Activated naive CD4-positive, alpha-beta T cell treated with anti-CD3 and anti-CD28 coated beads, Interleukin-2, amount 50 U/mL, for 24 hours (primary cell): ENCODE data around the gene KRTAP6-1.

Source experiments
- H3K27ac Mint-ChIP-seq: one replicate; pipeline ENCODE4 v1.8.0; 2021; ENCODE audit warnings: mild to moderate bottlenecking, mixed read lengths
- H3K27me3 Mint-ChIP-seq: one replicate; pipeline ENCODE4 v1.8.0; 2021; ENCODE audit warnings: mixed read lengths
- H3K36me3 Mint-ChIP-seq: one replicate; pipeline ENCODE4 v1.8.0; 2021; ENCODE audit warnings: mixed read lengths
- H3K4me1 Mint-ChIP-seq: one replicate; pipeline ENCODE4 v1.8.0; 2021; ENCODE audit warnings: mixed read lengths
- H3K4me3 Mint-ChIP-seq: one replicate; pipeline ENCODE4 v1.8.0; 2021; ENCODE audit warnings: mild to moderate bottlenecking, mixed read lengths
- H3K9me3 Mint-ChIP-seq: one replicate; pipeline ENCODE4 v1.8.0; 2021; ENCODE audit warnings: mixed read lengths

Gene KRTAP6-1

DNA sequence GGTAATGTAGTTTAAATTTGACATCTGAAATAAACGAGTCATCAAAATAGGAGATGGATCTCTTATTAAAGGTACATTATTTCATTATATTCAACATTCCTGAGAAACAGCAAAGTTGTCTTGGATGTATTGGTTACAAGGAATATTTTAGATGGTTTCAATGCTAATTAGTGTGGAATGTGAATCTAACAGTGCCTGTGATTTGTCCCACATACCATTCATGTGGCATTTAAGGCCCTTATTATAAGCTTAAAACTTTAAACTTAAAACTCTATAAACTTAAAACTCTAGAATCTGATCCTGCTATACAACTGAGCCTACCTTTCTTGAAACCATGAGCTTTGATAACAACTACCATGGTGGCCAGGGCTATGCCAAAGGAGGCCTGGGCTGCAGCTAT, 12.9 kb downstream of the KRTAP6-1 start, which contains the start of gene KRTAP22-1:
Gene KRTAP22-1 (plus strand): TSS at position 301 of the 400 bp plus-strand sequence.
- Mint-ChIP-seq H3K27ac (no peak within 1 kb of the TSS), H3K36me3 (no peaks in the 10 kb centered on the region)

DNA sequence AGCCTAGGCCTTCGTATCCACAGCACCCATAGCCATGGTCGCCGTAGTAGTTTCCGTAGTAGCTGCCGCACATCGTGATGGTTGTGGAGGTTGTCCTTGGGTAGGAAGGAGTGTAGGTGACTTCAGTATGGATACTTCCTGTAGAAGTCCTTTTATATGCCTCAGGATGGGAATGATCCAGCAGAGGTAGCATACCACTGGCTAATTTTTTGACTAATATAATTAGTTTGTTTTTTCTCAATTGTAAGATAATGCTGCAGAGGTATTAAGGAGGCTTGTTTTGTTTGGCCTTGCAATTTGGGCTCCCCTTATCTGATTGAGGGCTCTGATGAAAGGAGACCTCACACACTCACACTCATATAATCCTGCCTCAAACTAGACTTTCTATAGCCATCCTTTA, 14.9 kb downstream of the KRTAP6-1 start, which contains the start of gene KRTAP6-2:
Gene KRTAP6-2 (minus strand): TSS at position 101 of the 400 bp plus-strand sequence. CDS start 28 bp downstream, at position 73.
- no peak within 1 kb of the TSS for H3K4me3 Mint-ChIP-seq
- H3K9me3 Mint-ChIP-seq, result peaks cover 6% of the 10 kb centered on the region
- H3K36me3 Mint-ChIP-seq, result no peaks in the 10 kb centered on the region
- H3K4me1 Mint-ChIP-seq, result no peaks in the 10 kb centered on the region
- H3K27me3 Mint-ChIP-seq, result no peaks in the 10 kb centered on the region
- no peak within 1 kb of the TSS for H3K27ac Mint-ChIP-seq

More for the DNA sequence above, 12.9 kb downstream of the KRTAP6-1 start, which contains the start of gene KRTAP22-1:
- Mint-ChIP-seq H3K27me3 (no peaks in the 10 kb centered on the region), H3K9me3 (peaks cover 6% of the 10 kb centered on the region), H3K4me1 (no peaks in the 10 kb centered on the region), H3K4me3 (no peak within 1 kb of the TSS)

DNA sequence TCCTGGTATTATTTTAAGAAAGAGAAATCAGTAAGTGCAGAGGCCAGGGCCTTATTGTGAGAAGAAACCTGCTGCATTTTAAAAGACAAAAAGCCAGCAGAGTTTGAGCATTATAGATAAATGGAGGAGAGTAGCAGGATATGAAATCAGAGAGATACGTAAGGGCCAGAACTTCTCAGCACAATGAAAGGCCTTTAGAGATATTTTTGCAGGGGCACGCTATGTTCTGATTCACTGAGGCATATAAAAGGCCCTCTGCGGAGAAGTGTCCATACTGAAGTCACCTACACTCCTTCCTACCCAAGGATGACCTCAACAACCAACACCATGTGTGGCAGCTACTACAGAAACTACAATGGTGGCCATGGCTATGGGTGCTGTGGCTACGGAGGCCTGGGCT, 21.6 kb downstream of the KRTAP6-1 start, which contains the start of gene KRTAP6-3:
Gene KRTAP6-3 (plus strand): TSS at position 301 of the 400 bp plus-strand sequence. CDS start 6 bp downstream, at position 307.
- Mint-ChIP-seq H3K36me3 (no peaks in the 10 kb centered on the region), H3K4me1 (no peaks in the 10 kb centered on the region), H3K27me3 (no peaks in the 10 kb centered on the region), H3K4me3 (no peak within 1 kb of the TSS), H3K27ac (no peak within 1 kb of the TSS), H3K9me3 (no peaks in the 10 kb centered on the region)

DNA sequence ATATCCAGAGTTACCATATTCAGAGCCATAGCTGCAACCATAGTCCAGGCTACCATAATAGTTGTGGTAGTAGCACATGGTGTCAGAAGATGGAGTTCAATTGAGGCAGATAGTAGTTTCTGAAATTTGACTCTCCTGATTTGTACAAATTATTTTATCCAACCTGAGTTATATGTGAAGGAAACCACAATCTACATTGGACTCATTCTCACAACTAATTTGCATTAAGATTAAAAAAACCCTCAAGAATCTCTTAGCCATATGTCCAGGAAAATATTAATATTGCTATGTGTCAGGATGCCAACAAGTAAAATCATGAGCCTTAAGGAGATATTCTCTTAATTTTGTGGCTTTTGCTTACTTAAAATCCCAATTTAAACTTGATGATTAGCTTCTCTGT, 23.4 kb downstream of the KRTAP6-1 start, which contains the start of gene KRTAP22-2:
Gene KRTAP22-2 (minus strand): TSS at position 101 of the 400 bp plus-strand sequence.
- no peaks in the 10 kb centered on the region for H3K9me3 Mint-ChIP-seq
- H3K27me3 Mint-ChIP-seq, result no peaks in the 10 kb centered on the region
- H3K27ac Mint-ChIP-seq, result no peak within 1 kb of the TSS
- no peak within 1 kb of the TSS for H3K4me3 Mint-ChIP-seq
- no peaks in the 10 kb centered on the region for H3K4me1 Mint-ChIP-seq
- no peaks in the 10 kb centered on the region for H3K36me3 Mint-ChIP-seq

DNA sequence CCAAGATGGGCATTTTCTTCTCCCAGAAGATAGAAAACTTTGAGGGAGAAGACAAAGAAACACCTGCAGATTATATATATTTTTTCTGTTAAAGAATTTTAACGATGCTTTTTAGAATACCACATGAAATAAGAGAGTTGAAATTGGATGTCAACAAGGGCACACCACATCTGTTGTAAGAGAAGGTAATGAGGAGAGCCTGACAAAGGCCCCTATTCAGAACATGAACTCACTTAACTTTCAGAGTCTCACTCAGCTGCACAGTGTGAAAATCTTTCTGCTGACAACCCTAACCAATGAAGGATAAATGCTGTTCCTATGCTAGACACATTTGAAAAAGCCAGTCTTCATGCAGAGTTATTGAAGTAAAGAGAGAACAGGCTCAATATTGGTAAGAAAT, 30.9 kb downstream of the KRTAP6-1 start:
- H3K4me3 Mint-ChIP-seq, result no peak overlapping the region
- no peak overlapping the region for H3K27ac Mint-ChIP-seq

DNA sequence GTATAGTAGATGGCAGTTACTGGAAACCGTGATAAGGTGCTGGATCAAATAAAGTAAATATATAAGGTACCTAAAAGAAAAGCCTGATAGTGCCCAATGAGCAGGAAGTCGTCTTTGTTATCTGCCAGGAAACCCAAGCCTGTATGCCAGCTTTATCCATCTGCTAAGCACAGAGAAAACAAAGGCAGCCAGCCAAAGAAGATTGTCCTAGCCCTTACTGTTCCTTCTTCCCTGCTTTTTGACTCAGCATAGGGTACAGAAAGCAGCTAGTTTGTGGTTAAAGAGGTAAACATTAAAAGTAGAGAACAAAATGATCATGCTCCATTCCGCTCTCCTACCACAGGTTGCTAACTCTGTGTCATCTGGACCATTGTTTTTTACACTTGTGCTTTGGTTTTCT, 33.6 kb downstream of the KRTAP6-1 start:
- no peak overlapping the region for H3K4me3 Mint-ChIP-seq
- peaks cover 5% of the 10 kb centered on the region for H3K27me3 Mint-ChIP-seq
- H3K36me3 Mint-ChIP-seq, result no peaks in the 10 kb centered on the region
- H3K4me1 Mint-ChIP-seq, result peaks cover 9% of the 10 kb centered on the region
- peaks cover 9% of the 10 kb centered on the region for H3K9me3 Mint-ChIP-seq
- no peak overlapping the region for H3K27ac Mint-ChIP-seq

More for the DNA sequence above, 30.9 kb downstream of the KRTAP6-1 start:
- no peaks in the 10 kb centered on the region for H3K36me3 Mint-ChIP-seq
- peaks cover 5% of the 10 kb centered on the region for H3K27me3 Mint-ChIP-seq
- peaks cover 4% of the 10 kb centered on the region for H3K4me1 Mint-ChIP-seq
- peaks cover 9% of the 10 kb centered on the region for H3K9me3 Mint-ChIP-seq

DNA sequence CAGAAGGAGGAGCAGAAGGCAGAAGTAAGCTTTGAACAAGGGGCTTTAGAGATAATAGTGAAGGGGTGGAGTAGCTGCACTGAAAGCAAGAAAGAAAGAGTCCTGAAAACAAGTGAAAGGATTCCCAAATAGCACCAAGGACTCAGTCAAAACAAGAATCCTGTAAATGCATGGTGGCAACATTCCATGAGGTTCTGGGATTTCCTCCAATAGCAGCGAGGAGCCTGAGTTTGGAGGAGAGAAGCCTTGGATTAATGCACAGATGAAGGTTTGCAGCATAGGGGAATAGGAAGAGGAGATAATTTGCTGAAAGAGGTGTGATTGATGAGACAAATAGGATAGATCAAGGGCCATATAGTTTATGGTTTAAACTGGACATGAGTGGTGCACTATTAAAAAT, 34.4 kb downstream of the KRTAP6-1 start:
- Mint-ChIP-seq H3K9me3 (peaks cover 3% of the 10 kb centered on the region), H3K27me3 (no peaks in the 10 kb centered on the region), H3K4me3 (no peak overlapping the region), H3K27ac (no peak overlapping the region), H3K4me1 (peaks cover 9% of the 10 kb centered on the region), H3K36me3 (no peaks in the 10 kb centered on the region)

DNA sequence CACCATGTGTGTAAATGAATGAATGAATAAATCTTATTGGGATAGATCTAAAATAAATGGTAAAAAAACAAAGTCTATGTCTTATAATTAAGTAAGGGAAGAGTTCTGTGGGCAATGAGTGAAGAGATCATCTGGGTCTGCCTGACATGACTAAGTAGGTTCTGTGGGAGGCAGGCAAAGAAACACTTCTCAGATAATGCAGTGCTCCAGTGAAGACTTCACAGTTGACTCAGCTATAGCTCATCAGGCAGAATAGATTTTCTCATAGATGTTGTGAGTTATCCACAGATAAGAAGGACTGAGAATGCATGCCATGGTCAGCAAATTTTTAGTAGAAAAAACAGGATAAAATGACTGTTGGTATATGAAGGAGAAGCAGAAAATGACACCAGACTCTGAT, 36.0 kb downstream of the KRTAP6-1 start:
- Mint-ChIP-seq H3K4me1 (peaks cover 9% of the 10 kb centered on the region), H3K9me3 (no peaks in the 10 kb centered on the region), H3K27me3 (no peaks in the 10 kb centered on the region), H3K36me3 (no peaks in the 10 kb centered on the region), H3K27ac (no peak overlapping the region), H3K4me3 (no peak overlapping the region)

DNA sequence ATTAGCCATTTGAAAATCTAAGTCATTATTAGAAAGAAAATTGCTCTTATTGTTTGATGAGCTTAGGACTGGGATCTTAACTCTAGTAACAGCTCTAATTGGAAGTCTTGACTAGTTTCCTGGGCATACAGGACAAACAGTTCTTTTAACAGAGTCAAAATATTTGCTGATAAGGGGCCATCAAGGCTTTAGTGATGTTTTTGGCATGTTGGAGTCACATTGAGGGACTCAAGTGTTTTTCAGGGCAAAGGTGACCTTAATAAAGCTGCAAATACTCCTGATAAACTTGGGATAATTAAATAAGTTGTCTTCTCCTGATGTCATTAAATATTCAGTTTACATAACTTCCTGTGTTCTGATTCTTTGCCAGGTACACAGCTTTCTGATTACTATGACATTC, 46.1 kb downstream of the KRTAP6-1 start:
- no peak overlapping the region for H3K4me3 Mint-ChIP-seq
- no peaks in the 10 kb centered on the region for H3K9me3 Mint-ChIP-seq
- H3K27ac Mint-ChIP-seq, result no peak overlapping the region
- H3K4me1 Mint-ChIP-seq, result no peaks in the 10 kb centered on the region
- no peaks in the 10 kb centered on the region for H3K36me3 Mint-ChIP-seq
- H3K27me3 Mint-ChIP-seq, result peaks cover 2% of the 10 kb centered on the region

DNA sequence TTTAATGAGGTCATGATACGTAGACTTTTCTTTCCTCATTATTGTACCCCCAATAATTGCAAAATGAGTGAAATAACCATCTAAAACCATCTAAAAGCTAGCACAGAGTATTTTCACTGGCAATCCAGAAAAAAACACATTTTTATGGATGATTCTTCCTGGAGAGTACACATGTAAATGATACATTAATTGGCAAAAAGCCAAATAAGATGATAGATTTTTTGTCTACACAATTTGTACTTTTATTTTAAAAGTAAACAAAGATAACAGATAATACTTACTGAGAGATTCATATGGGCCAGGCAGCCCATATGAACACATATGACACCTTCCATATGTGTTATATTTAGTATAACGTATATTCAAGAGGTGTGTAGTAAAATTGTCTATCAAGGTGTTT, 50.1 kb downstream of the KRTAP6-1 start:
- H3K4me1 Mint-ChIP-seq, result no peaks in the 10 kb centered on the region
- no peaks in the 10 kb centered on the region for H3K9me3 Mint-ChIP-seq
- no peak overlapping the region for H3K4me3 Mint-ChIP-seq
- H3K27ac Mint-ChIP-seq, result no peak overlapping the region
- H3K27me3 Mint-ChIP-seq, result peaks cover 1% of the 10 kb centered on the region
- no peaks in the 10 kb centered on the region for H3K36me3 Mint-ChIP-seq
